ENCODE data around the gene CLEC4G.
A peak's percentile ranks its signal among the peaks of the same experiment; 100 is the strongest.

CLEC4G gene

DNA sequence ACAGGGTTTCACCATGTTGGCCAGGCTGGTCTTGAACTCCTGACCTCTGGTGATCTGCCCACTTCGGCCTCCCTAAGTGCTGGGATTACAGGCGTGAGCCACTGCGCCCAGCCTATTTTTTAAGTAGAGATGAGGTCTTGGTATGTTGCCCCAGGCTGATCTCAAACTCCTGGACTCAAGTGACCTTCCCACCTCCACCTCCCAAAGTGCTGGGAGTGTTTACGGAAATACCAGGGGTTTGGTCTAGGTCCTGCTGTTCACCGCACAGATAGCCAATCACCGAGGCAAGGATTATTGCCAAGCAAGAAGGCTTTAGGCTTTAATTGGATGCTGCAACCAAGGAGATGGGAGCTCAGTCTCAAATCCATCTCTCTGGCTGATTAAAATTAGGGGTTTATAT lies 11.6 kb downstream of the CLEC4G start:
- DNase-seq, result no peak

DNA sequence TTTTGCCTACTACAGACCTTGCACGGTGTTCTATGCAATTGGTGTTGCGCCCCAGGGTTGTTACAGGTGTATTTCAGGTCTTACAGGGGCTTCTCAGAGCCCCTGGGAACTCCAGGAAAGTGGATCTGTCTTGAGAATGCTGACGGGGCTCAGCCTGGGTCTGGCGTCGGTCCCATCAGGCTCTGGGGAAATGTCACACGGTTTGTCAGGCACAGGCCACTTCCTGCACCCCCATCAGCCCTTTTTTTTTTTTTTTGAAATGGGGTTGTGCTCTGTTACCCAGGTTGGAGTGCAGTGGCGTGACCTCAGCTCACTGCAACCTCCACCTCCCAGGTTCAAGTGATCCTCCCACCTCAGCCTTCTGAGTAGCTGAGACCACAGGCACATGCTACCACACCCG lies 13.2 kb downstream of the CLEC4G start:
- no peak for DNase-seq

DNA sequence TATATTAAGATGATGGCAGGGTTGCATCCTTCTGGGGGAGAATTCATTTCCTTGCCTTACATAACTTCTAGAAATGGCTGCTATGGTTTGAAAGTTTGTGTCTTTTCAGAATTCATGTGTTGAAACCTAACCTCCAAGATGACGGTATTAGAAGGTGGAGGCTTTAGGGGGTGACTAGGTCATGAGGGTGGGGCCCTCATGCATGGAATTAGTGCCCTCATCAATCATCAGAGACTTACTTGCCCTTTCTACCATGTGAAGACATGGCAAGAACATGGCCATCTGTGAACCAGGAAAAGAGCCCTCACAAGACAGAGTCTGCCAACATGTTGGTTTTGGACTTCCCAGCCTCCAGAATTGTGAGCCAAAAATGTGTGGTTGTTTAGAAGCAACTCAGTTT lies 15.1 kb downstream of the CLEC4G start:
- no peak for DNase-seq

DNA sequence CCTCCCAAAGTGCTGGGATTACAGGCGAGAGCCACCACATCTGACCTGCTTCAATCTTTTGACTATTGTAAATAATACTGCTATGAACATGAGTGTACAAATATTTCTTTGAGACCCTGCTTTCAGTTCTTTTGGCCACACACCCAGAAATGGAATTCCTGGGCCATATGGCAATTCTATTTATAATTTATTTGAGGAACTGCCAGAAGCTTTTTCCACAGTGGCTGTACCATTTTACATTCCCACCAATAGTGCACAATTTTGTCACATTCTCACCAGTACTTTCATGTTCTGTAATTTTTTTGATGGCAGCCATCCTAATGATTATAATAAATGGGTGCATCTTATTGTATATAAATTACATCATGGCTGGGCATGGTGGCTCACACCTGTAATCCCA lies 16.2 kb downstream of the CLEC4G start:
- no peak for DNase-seq

DNA sequence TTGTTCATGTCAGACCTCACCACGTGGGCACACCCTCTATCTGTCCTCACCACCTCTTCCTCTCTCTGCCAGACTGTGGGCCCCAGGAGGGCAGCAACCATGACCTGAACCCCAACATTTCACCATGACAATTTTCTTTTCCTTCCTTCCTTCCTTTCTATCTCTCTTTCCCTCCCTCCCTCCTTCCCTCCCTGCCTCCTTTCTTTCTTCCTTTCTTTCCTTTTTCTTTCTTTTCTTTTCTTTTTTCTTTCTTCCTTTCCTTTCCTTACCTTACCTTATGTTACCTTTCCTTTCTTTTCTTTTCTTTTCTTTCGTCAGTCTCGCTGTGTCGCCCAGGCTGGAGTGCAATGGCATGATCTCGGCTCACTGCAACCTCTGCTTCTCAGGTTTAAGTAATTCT lies 21.3 kb downstream of the CLEC4G start:
- DNase-seq, result no peak

DNA sequence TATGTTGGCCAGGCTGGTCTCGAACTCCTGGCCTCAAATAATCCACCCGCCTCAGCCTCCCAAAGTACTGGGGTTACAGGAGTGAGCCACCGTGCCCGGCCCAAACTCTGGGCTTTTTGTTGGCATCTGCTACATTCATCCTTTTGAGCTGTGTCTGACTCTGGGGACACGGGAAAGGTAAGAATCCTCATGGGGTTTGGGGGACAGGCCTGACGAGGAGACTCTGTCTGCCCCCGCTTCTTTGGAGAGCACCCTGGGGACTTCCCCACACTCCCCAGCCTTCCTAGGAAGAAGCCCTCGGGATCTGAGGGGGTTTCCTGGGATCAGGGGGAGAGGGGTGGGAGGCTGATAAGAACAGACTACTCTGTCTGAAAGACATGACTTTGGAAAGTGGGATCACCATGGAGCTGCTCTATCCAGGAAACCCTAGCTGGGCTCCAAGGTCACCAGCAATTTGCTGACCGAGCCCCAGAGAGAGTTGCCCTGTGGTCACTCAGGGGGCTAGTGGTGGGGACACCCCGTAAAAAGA lies 21.9 kb downstream of the CLEC4G start:
- DNase-seq, result no peak

DNA sequence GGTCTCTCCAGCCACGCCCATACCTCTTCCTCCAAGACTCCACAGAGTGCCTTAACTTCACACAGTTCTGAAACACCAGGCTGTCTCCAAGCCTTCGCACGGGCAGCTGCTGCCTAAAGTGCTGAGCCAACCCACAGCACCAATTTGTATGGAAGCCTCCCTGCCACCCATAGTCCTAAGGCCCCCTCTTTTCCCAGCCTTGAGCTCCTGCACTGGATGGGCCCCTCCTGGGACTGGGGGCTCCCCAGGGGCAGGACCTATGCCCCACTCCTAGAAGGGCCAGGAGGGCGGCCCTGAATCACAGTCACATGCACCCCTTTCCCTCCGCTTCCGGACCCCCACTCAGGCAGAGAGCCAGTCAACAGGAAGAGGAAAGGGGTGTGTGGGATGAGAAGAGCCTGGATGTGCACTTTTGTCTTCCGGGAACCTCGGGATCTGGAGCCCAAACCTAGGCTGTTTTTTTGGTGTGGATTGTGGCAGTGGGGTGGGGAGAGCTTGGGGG lies 24.9 kb downstream of the CLEC4G start:
- peak in 1 of 2 donors; percentile 41 for DNase-seq

DNA sequence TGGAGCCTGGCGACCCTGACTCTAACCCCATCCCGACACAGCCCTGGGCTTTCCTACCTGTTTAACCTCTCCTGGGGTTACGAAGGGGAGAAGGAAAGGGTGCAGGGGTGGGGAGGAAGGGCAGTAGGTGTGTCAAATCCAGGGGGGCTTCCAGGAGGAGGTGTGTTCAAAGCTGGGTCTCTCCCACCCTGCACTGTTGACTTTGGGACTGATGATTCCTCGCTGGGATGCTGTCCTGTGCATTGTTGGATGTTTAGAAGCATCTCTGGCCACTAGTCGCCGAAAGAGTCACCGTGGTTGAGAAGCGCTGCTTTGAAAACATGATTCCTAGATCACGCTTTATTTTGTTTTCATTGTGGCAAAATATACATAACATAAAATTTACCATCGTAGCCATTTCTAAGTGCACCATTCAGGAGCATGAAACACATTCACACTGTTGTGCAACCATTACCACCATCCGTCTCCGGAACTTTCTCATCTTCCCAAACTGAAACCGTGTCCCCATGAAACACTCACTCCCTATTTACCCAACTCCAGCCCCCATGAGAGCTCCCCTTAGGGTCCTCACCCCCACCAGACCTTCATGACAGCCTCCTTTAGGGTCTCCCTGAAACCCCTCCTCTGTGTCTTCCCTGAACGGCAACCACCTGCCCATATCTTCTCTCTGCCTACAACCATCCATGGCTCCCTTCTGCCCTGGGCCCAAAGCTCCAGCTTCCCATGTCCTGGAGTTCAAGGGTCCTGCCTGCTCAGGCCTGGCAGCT lies 25.5 kb downstream of the CLEC4G start:
- DNase-seq, result peak; percentile 38 to 52

DNA sequence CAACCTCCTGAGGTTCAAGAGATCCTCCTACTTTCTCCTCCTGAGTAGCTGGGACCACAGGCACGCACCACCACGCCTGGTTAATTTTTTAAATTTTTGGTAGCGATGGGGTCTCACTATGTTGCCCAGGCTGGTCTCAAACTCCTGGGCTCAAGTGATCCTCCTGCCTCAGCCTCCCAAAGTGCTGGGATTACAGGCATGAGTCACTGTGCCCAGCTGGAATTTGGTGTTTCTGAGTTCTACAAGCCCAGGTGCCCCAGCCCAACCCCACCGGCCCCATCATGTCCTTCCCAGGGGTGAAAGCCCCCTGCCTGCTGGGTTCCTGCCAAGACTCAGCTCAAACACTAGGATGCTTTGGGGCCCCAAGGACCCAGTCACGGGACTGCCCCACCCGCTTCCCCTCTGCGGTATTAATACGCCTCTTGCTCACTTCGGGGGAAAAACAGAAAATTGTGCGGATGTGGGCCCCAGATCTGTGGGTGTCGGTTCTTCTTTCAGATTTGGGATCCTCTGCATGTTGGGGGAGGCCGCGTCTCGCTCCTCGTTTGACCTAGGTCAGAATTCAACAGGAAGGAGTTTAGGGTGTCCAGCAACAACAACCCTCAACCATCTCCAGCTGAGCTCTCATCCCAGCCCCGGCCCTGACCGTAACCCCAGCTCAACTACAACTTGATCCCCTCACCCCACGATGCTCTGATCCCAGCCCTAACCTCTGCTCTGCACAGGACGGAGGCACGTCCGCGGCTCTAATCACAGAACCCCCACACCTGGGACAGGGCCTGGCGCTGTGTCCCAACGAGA lies 26.3 kb downstream of the CLEC4G start:
- DNase-seq, result peak; percentile 94 to 96

DNA sequence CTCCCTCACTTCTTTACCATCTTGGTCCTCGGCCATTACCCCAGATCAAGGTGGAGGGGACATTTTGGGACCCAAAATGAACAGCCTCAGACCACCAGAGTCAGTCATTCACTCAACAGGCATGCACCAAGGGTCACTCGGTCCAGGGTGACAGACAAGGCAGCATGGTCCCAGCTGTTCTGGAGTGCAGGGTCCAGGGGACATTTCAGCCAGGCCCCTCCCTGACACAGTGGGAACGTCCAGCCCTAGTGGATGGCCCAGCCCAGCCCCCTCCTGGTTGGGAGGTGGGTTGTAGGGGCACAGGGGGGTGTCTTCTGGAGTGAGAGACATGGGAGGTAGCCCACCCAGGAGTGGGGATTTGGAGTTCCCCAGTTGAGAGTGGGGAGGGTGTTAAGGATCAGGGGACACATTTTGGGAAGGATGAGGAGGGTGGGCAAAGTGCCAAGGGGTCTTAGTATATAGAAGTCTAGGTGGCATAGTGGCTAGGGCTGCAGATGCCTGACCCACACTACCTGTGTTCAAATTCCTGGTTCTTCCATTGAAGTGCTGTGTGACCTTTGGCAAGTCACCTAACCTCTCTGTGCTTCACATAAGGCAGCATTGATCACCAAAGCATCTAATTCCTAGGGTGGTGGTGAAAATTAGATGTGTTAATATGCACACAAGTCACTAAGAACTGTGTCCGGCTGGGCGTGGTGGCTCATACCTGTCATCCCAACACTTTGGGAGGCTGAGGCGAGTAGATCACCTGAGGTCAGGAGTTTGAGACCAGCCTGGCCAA lies 27.4 kb downstream of the CLEC4G start:
- no peak for DNase-seq

DNA sequence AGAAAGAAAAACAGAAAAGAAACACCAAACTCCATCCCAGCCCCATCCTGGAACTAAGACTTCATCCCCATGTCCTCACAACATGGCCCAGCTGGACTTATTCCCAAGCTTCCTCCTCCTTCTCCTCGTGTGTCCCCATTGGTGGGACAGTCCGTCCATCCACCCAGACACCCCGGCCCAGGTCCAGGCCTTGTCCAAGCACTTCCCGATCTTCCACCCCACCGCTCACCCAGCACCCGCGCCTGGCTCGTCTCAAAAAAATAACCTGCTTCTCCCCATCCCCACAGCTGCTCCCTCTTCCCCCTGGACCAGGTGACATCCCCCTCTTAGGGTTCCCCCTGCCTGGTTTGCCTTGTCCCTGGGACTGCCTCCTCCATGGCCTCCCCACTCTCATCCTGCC lies 28.6 kb downstream of the CLEC4G start:
- no peak for DNase-seq

DNA sequence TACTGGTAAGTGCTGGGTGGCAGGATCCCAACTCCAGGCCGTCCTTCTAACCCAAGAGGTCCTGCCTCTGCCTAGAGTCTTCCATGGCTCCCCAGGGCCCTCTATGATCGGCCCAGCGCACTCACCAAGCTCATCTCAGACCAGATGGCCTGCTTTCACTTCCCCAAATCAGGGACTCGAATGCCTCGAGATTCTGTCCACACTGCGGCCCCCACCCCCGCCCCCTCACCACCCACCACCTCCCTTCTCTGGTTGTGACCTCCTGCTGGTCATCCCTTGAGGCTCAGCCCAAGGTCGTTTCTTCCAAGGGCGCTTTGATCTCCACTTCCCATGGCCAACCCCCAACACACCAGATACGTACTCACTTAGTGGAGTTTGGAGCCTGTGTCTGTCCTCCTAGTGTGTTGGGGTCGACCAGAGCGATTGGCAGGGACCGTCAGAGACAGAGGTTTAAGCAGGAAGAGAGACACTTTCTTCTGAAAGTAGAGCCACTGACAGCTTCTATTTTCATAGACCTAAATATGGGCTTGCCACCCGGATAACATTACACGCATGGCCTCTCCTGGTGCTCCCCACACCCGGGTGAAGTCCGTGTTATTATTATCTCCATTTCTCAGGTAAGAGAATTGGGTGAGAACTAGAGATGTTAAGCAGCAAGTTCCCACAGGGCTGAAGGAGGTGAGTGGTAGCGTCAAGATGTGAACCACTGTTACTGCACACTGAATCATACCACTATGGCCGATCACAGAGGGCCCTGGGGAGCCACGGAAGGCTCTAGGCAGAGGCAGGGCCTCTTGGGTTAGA lies 30.1 kb downstream of the CLEC4G start, which contains the start of gene FCER2:
FCER2 (minus strand) TSS at position 478 of the 804 bp plus-strand sequence. CDS start 2,371 bp downstream, outside the sequence.
- DNase-seq, result peak; percentile 42 to 46

DNA sequence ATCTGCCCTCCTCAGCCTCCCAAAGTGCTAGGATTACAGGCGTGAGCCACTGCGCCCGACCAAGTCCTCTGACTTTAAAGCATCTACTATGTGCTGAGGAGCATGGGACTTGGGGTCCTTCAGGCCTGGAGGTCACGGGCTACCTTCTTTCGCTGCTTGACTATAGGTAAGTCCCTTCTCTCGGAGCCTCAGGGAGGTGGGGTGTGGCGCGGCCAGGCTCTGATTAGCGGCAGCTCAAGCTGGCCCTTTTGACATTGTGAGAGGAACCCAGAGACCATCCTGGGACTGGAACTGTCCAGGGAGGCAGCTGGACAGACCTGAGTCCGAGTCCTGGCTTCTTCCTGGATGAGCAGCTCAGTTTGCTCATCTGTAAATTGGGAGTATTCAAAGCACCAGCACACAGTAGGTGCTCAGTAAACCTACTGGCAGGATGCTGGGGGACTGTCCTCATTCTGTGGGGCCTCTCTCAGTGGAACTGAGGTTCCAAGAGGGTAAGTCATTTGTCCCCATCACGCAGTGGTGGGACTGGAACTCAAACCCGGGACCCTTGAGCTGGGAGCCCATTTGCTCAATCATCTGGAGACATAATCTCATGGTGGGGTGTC lies 30.8 kb downstream of the CLEC4G start:
- no peak for DNase-seq

DNA sequence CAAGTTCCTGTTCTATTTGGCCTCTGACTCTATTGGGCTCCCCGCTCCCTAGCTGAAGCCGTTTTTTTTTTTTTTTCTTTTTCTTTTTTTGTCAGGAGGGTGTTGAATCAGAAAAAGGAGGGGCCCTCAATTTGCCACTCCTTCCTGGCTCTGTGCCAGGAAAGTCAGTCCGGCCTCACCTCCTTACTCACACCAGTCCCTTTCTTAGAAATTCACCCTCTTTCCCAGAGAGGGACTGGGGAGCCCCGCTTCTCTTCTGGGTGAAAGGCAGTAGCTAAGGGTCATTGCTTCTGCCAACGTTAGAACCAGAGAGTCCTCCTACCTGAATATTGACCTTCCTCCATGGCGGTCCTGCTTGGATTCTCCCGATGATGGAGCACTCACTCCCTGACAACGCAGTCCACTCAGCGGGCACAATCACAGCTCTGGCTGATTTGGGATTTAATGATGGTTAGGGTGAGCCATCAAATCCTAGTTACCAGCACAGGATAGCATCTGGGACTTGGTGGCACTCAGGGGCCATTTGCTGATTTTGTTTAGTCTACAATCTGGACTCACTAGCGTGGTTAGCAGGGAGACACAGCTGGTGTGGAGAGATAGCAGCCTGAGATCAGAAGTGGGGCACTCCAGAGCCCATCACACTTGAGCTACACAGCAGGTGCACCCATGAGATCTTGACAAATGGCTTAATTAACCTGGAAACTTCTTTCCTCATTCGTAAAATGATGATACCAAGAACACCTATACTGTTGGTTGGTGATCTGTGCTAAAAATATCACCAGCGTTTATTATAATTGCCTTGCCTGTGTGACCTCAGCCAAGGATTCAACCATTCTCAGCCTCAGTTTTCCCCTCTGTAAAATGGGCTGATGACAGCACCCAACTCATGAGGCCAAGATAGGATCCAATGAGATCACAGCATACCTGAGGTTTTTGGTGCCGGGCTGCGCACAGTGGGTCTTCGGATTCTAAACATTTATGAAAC lies 32.2 kb downstream of the CLEC4G start:
- DNase-seq, result peak; percentile 54 to 55

DNA sequence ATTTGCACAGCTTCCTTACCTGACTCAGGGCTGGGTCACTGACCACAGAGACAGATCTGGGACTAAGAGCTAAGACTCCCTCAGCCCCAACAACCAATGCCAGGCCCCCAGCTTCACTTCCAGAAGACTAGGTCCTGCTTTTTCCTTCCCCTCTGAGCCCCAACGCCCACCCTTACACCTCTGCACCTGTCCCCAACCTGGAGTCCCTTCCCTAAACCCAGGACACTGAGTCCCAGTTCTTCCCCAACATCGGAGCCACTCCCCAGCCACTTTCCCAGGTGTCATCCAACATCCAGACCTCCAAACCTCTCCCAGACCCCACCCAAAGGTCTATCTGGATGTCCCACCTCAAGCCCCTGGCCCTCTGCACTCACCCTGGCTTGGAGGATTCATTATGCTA lies 32.9 kb downstream of the CLEC4G start:
- no peak for DNase-seq

DNA sequence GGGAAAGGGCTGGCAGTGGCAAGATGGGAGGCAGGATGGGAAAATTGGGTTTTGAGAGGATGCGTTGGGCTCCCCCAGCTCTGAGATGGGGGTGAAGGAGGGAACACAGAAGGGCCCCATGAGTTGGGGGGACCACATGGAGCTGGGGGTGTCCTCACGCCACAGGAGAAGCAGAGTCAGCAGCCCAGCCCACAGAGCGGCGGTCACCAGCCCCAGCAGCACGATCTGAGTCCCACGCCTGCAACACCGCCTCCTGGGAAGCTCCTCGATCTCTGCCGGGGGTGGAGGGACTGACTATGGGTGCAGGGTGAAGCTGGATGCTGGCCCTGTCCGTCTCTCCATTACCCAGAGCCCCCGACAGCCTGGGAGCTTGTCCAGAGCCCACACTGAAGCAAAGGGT lies 33.3 kb downstream of the CLEC4G start:
- no peak for DNase-seq

DNA sequence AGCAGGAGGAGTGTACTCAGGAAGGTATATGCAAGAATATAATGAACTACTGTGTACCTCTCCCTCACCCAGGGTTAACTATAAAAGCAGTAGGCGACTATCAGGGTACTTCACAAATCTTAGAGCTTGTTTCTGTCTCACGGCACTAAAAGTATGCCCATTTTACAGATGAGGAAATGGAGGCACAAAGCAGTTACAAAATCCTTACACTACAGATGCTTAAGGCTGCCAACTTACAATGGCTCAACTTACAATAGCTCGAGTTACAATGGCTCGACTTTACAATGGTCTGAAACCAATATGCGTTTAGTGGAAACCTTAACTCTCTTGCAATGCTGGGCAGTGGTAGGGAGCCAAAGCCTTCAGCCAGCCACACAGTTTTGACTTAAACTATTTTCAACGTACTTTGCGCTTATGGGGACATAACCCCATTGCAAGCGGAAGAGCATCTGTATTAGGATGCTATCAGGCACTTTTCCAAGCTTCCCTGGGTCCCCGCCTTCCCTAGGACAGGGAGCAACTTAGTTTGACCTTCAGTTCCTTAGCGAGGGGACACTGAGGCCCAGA lies 34.1 kb downstream of the CLEC4G start:
- no peak for DNase-seq

DNA sequence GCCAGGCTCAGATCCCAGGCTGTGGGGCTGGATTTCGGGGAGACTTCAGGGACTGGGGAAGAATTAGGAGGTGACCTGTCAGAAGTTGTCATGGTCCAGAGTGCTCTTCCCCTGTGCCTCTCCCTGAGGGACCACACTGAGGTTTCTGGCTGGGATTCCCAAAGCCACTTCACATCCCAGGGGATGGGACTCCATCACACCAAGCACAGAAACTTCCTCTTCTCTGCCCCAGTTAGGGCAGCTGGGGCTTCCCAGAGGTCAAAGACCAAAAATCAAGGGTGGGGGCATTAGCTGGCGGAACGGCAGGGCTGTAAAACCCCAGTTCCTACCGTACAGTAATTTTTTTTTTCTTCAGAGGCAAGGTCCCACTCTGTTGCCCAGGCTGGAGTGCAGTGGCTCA lies 37.4 kb downstream of the CLEC4G start:
- DNase-seq, result no peak

DNA sequence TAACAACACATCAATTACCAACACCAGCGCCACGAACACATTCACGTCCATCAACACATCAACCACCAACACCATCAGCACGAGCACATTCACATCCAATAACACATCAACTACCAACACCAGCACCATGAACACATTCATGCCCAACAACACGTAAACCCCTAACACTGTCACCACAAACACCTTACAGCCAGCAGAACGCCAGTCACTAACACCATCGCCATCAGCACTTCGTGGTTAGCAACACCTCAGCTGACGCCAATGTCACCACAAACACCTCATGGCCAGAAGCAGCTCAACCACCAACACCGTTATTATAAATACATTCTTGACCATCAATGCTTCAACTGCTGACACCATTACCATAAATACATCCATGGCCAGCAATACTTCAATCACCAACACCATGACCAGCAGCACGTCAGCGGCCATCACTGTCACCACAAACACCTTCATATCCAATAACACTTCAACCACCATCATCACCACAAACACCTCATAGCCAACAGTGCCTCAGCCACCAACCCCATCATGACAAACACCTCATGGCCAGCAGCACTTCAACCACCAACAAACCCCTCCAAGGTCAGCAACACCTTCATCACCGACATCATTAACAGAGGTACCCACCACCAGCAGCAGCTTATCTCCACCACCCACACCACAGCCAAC lies 39.4 kb downstream of the CLEC4G start:
- DNase-seq, result no peak

Measured in inflammatory macrophage treated with lipopolysaccharide for 1 hour (primary cell).